ENCODE measurements around the gene PLXDC2. TPM values are rescaled to one million over a fixed set of nuclear protein-coding genes. Genes with fewer than 3 reads are reported as not detected.

The PLXDC2 gene
- total RNA-seq, 1 experiment from 2014 or later = 38.7 TPM

- Mint-ChIP-seq H3K27me3 (ENCODE audit: low read depth) (no peaks in the 10 kb centered on the region; the same call in 1 of the 2 replicates), H3K27ac (no peak overlapping the region), H3K4me1 (peaks cover 40 to 42% of the 10 kb centered on the region in 2 experiments), H3K9me3 (no peaks in the 10 kb centered on the region), H3K4me3 (no peak overlapping the region), H3K36me3 (ENCODE audit: insufficient read depth in 1 of 3, low read depth in 3 of 3) (peaks cover 10 to 18% (median 14%) of the 10 kb centered on the region in 3 experiments)
- H3K56ac ChIP-seq (ENCODE audit: insufficient read length, low read depth, low read length) = no peak overlapping the region
- H2AFZ ChIP-seq (ENCODE audit: low read length) = no peak overlapping the region
- no peak overlapping the region for H3K9ac ChIP-seq (ENCODE audit: extremely low read depth, insufficient read length, low read length)
- no peak overlapping the region for H4K8ac ChIP-seq (replicated peaks; ENCODE audit: insufficient read length, low read depth, low read length)
- H2BK15ac ChIP-seq (ENCODE audit: low read depth, low read length) = no peak overlapping the region
- no peaks in the 10 kb centered on the region for H4K20me1 ChIP-seq (ENCODE audit: control insufficient read depth, insufficient read depth, insufficient read length)
- no peak overlapping the region for H2AK5ac ChIP-seq (ENCODE audit: insufficient read length, low read length)
- H3K18ac ChIP-seq (ENCODE audit: insufficient read length, low read depth, low read length) = no peak overlapping the region
- no peak overlapping the region for H3K4me2 ChIP-seq (ENCODE audit: insufficient read depth, insufficient read length, low read length)
- H3K79me1 ChIP-seq (ENCODE audit: insufficient read depth, low read depth, low read length, poor library complexity, severe bottlenecking) = peaks cover 5% of the 10 kb centered on the region
- no peak overlapping the region for H4K91ac ChIP-seq (ENCODE audit: insufficient read length, low read depth, low read length)
- no peak overlapping the region for H3K23ac ChIP-seq (ENCODE audit: insufficient read length, low read depth, low read length)
- H2BK12ac ChIP-seq (ENCODE audit: insufficient read length, low read depth, low read length) = no peak overlapping the region
- DNase-seq = no peak
- H3K27me3 ChIP-seq (ENCODE audit: insufficient read depth, low read length) = no peaks in the 10 kb centered on the region
- no peaks in the 10 kb centered on the region for H3K9me3 ChIP-seq (ENCODE audit: control insufficient read depth, low read depth, low read length)
- H2BK120ac ChIP-seq (ENCODE audit: low read depth, low read length, poor library complexity, severe bottlenecking) = no peak overlapping the region
- peaks cover 6% of the 10 kb centered on the region; the same call in 1 of the 2 replicates for H3K4me1 ChIP-seq (ENCODE audit: insufficient read depth, low read length)
- WGBS (ENCODE audit: extremely low coverage, insufficient read length, low lambda C conversion rate) = no CpG with 5 or more reads among the region's 1 CpG
- no peak overlapping the region for H2BK5ac ChIP-seq (ENCODE audit: insufficient read length, low read length)
- TF ChIP-seq CTCF (conservative IDR thresholded peaks at IDR 0.05) = no peak
- H3K23me2 ChIP-seq (ENCODE audit: insufficient read length, low read depth, low read length, poor library complexity, severe bottlenecking) = no peaks in the 10 kb centered on the region
- H4K5ac ChIP-seq (ENCODE audit: insufficient read length, low read depth, low read length) = no peak overlapping the region
- H3K14ac ChIP-seq (ENCODE audit: insufficient read depth, low read length) = no peak overlapping the region
- H3K27ac ChIP-seq (ENCODE audit: insufficient read length, low read depth, low read length) = no peak overlapping the region
- no peak overlapping the region for H3K4ac ChIP-seq (ENCODE audit: low read depth, low read length)
- H2BK20ac ChIP-seq (ENCODE audit: low read depth, low read length, poor library complexity, severe bottlenecking) = no peak overlapping the region
- no peak overlapping the region for H3T11ph ChIP-seq (ENCODE audit: low read length)
- peaks cover 7% of the 10 kb centered on the region; the same call in 1 of the 2 replicates for H3K79me2 ChIP-seq (ENCODE audit: insufficient read depth, low read length)
Measured at GRCh38 chr10:20007426-20007825, 191.2 kb downstream of the PLXDC2 start.

All from H9 (cell line).